HFFc6 (cell line): Measurements from ENCODE around the gene ERC2. TPM values are rescaled to one million over a fixed set of nuclear protein-coding genes. Genes with fewer than 3 reads are reported as not detected.

Experiments
- DNase-seq: peaks from one replicate; pipeline ENCODE4 v3.0.0-alpha.2; 2018
- H3K27ac Mint-ChIP-seq: 2 replicates; pipeline ENCODE4 v1.8.0; 2020; ENCODE audit warnings: mild to moderate bottlenecking, mixed read lengths
- H3K27me3 Mint-ChIP-seq: 2 replicates; pipeline ENCODE4 v1.8.0; 2021; ENCODE audit warnings: mild to moderate bottlenecking, moderate library complexity, mixed read lengths; ENCODE audit not compliant: insufficient read depth
- H3K36me3 Mint-ChIP-seq: 2 replicates; pipeline ENCODE4 v1.8.0; 2021; ENCODE audit warnings: low read depth, mixed read lengths
- H3K4me1 Mint-ChIP-seq: 2 replicates; pipeline ENCODE4 v1.8.0; 2020; ENCODE audit warnings: low read depth, mixed read lengths
- H3K4me3 Mint-ChIP-seq: 2 replicates; pipeline ENCODE4 v1.8.0; 2020; ENCODE audit warnings: mild to moderate bottlenecking, moderate library complexity, mixed read lengths
- H3K9me3 Mint-ChIP-seq: 2 replicates; pipeline ENCODE4 v1.8.0; 2020; ENCODE audit warnings: mild to moderate bottlenecking, mixed read lengths
- total RNA-seq, 6 experiments: library from RNA; stranded (reverse); fragmentation: NEBNext Ultra II Directional; extraction: Animal tissue kit (Norgen Biotek cat#: 25700); gene quantifications; 2 replicates in 1 of 6; 3 replicates in 5 of 6; pipeline ENCODE4 v1.2.3, GENCODE V29; 2021
- TF ChIP-seq, protein P1 (sequence below): fragments of 200-600 bp; sonication (generic); IDR thresholded peaks from 2 replicates; pipeline ENCODE4 v1.5.0; 2021; ENCODE audit warnings: antibody characterized with exemption, mild to moderate bottlenecking

Gene ERC2
- total RNA-seq, 6 experiments from 2014 or later: 0.11 TPM; not detected in 5

DNA sequence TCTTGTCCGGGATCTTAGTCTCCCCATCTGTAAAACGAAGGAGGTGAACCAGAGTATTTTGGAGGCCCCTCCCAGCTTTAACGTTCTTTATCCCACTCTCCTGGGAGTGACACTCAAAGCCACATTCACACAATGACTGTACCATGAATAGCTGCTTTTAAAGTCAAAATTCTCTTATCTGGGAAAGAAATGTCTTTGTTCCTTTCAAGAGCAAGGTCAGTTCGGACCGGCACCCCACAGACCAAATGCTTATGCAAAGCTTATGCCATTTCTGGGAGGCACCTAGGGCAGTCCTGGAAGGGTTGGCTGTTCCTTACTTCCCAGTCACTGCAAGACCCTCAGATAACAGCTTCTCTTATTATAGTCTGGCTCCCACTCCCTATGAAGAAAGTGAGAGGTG, 927.7 kb downstream of the ERC2 start:
- Mint-ChIP-seq H3K4me1 (peaks cover 19% of the 10 kb centered on the region; the same call in 1 of the 2 replicates), H3K36me3 (no peaks in the 10 kb centered on the region), H3K27me3 (peaks cover 26% of the 10 kb centered on the region), H3K4me3 (no peak overlapping the region), H3K27ac (no peak overlapping the region), H3K9me3 (no peaks in the 10 kb centered on the region)
- TF ChIP-seq, protein P1, sequence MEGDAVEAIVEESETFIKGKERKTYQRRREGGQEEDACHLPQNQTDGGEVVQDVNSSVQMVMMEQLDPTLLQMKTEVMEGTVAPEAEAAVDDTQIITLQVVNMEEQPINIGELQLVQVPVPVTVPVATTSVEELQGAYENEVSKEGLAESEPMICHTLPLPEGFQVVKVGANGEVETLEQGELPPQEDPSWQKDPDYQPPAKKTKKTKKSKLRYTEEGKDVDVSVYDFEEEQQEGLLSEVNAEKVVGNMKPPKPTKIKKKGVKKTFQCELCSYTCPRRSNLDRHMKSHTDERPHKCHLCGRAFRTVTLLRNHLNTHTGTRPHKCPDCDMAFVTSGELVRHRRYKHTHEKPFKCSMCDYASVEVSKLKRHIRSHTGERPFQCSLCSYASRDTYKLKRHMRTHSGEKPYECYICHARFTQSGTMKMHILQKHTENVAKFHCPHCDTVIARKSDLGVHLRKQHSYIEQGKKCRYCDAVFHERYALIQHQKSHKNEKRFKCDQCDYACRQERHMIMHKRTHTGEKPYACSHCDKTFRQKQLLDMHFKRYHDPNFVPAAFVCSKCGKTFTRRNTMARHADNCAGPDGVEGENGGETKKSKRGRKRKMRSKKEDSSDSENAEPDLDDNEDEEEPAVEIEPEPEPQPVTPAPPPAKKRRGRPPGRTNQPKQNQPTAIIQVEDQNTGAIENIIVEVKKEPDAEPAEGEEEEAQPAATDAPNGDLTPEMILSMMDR: no peak
- DNase-seq: no peak

DNA sequence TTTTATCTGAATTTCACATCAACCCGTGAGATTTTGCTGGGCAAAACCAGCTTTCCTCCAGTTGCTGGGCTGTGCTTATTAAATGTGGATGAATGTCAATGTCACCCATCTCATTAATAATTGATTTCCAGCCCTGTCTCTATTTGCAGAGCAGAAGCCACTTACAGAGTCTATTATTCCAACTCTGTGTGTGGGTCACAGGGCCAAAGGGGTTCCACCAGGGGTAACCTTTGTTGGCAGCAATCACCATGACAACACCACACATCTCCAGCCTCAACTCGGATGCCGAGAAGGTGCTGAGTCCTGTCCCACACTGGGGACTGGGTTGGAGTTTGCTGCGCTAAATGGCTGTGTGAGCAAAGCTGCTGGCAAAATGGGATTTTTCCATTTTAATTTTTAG, 930.1 kb downstream of the ERC2 start:
- Mint-ChIP-seq H3K27ac (no peak overlapping the region), H3K9me3 (no peaks in the 10 kb centered on the region), H3K36me3 (no peaks in the 10 kb centered on the region), H3K4me1 (peaks cover 13% of the 10 kb centered on the region; the same call in 1 of the 2 replicates), H3K27me3 (peaks cover 18% of the 10 kb centered on the region), H3K4me3 (no peak overlapping the region)
- TF ChIP-seq, protein P1: no peak
- DNase-seq: no peak

DNA sequence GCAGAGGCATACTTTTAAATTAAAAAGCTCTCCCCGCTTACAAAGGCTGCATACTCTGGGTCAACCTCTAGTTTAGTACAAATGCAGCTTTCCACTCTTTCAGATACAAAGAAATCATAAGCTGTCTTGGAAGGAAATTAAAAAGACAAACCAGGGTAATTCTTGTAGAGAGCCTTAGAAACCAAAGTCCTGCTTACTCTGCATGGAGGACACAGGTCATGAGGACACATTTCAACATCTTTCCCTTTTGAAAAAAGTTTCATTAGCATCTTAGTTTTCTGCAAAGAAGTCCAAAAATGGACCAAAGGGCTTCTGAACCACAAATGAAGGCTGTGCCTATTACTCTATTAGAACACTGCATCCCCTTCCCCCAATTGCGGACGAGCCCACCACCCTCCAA, 930.7 kb downstream of the ERC2 start:
- Mint-ChIP-seq H3K36me3 (no peaks in the 10 kb centered on the region), H3K9me3 (no peaks in the 10 kb centered on the region), H3K4me1 (peaks cover 13% of the 10 kb centered on the region; the same call in 1 of the 2 replicates), H3K27ac (no peak overlapping the region), H3K27me3 (peaks cover 18% of the 10 kb centered on the region), H3K4me3 (no peak overlapping the region)
- no peak for DNase-seq
- TF ChIP-seq, protein P1: no peak

DNA sequence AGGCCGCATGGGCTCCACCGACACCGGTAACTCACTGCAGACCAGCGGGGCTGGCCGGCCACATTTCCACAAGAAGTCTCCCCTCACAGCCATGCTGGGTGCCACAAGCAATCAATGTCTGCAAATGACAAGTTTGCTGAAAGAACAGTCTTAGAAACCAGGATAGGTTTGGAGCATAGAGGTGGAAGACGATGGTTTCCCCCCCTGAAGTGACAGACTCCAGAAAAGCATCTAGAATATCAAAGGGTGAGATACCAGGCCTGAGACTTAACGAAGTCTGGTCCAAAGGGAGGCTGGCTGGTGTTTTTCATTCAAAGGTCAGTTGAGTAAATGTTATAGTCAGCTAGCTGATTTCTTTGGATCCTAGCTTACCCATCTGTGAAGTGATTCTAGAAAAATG, 931.1 kb downstream of the ERC2 start:
- Mint-ChIP-seq H3K4me3 (no peak overlapping the region), H3K4me1 (peaks cover 10% of the 10 kb centered on the region; the same call in 1 of the 2 replicates), H3K27ac (no peak overlapping the region), H3K27me3 (peaks cover 18% of the 10 kb centered on the region), H3K36me3 (no peaks in the 10 kb centered on the region), H3K9me3 (no peaks in the 10 kb centered on the region)
- DNase-seq: no peak
- TF ChIP-seq, protein P1: no peak

DNA sequence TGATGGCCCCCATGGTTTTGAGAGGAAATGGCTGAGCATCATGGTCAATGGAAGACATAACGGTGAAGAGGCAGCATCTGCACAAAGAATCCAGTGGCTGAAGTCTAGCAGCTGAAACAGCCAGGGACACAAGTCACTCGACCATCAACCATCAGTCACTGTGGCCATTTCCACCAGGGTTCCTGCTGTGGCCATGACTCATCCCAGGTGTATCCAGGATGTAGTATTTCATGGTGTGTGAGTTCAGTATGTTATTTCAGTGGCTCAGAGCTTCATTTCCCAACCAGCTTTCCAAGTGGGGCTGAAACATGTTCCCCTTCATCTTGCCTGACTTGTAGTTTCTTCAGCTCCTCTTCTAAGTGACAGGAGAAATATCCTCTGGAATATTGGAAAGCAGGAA, 933.4 kb downstream of the ERC2 start:
- H3K27me3 Mint-ChIP-seq: peaks cover 20% of the 10 kb centered on the region
- no peaks in the 10 kb centered on the region for H3K9me3 Mint-ChIP-seq

More for the DNA sequence above, 933.4 kb downstream of the ERC2 start:
- H3K4me3 Mint-ChIP-seq: no peak overlapping the region
- H3K4me1 Mint-ChIP-seq: peaks cover 10% of the 10 kb centered on the region; the same call in 1 of the 2 replicates
- H3K36me3 Mint-ChIP-seq: no peaks in the 10 kb centered on the region
- TF ChIP-seq, protein P1: no peak
- DNase-seq: no peak
- no peak overlapping the region for H3K27ac Mint-ChIP-seq
